ENCODE results near the gene SLC6A12. TPM values are rescaled to one million over a fixed set of nuclear protein-coding genes. Genes with fewer than 3 reads are reported as not detected.

SLC6A12 gene
- total RNA-seq, 6 donors from 2014 or later = 2.4 to 11.2 (median 7.0) TPM

- TF ChIP-seq EP300 (IDR thresholded peaks at IDR 0.05) (no peak), POLR2A (IDR thresholded peaks at IDR 0.05) (no peak), POLR2AphosphoS5 (IDR thresholded peaks at IDR 0.05) (no peak)
- TF ChIP-seq, protein P1, sequence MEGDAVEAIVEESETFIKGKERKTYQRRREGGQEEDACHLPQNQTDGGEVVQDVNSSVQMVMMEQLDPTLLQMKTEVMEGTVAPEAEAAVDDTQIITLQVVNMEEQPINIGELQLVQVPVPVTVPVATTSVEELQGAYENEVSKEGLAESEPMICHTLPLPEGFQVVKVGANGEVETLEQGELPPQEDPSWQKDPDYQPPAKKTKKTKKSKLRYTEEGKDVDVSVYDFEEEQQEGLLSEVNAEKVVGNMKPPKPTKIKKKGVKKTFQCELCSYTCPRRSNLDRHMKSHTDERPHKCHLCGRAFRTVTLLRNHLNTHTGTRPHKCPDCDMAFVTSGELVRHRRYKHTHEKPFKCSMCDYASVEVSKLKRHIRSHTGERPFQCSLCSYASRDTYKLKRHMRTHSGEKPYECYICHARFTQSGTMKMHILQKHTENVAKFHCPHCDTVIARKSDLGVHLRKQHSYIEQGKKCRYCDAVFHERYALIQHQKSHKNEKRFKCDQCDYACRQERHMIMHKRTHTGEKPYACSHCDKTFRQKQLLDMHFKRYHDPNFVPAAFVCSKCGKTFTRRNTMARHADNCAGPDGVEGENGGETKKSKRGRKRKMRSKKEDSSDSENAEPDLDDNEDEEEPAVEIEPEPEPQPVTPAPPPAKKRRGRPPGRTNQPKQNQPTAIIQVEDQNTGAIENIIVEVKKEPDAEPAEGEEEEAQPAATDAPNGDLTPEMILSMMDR (IDR thresholded peaks at IDR 0.05) = no peak
- DNase-seq = no peak
- Histone ChIP-seq H3K9me3 (no peaks in the 10 kb centered on the region), H3K36me3 (no peaks in the 10 kb centered on the region), H3K27ac (no peak overlapping the region), H3K4me3 (no peak overlapping the region), H3K4me1 (peaks cover 0 to 5% (median 2%) of the 10 kb centered on the region in 4 donors), H3K27me3 (no peaks in the 10 kb centered on the region)
- no peak for ATAC-seq (ENCODE audit: low FRiP score in 2 of 2)
- WGBS, 2 donors = 78 to 81% methylated on average over 6 to 7 of the region's 7 CpGs
Observed at GRCh38 chr12:194276-194675, 19.7 kb downstream of the SLC6A12 start.

- Histone ChIP-seq H3K27ac (no peak overlapping the region), H3K36me3 (no peaks in the 10 kb centered on the region), H3K27me3 (no peaks in the 10 kb centered on the region), H3K9me3 (no peaks in the 10 kb centered on the region), H3K4me1 (peaks cover 5 to 15% (median 7%) of the 10 kb centered on the region in 4 donors), H3K4me3 (no peak overlapping the region)
- DNase-seq = no peak
- ATAC-seq (ENCODE audit: low FRiP score in 2 of 2) = no peak
- no peak for TF ChIP-seq EP300 (IDR thresholded peaks at IDR 0.05)
- TF ChIP-seq POLR2AphosphoS5 (IDR thresholded peaks at IDR 0.05) = no peak
- WGBS, 2 donors = 44 to 47% methylated on average over 7 to 10 of the region's 10 CpGs
Observed at GRCh38 chr12:193261-193660, 20.7 kb downstream of the SLC6A12 start.

DNA sequence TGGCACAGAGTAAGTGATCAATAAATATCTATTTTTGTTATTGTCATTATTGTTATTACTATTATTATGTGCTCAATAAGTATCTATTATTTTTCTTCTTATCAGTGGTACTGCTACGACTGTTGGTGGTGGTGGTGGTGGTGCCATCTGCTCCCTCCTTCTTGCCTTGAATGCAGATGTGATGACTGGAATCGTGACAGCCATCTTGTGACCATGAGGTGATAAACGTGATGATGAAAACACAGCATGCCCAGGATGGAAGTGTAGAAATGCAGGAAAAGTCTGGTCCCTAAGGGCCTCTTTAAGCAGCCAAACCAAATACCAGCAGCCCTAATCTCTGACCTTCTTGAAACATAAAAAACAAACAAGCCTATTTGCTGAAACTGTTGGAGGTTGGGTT, 22.4 kb downstream of the SLC6A12 start:
- H3K4me1 ChIP-seq = peaks cover 5 to 18% (median 7%) of the 10 kb centered on the region in 4 donors
- H3K36me3 ChIP-seq = no peaks in the 10 kb centered on the region
- DNase-seq = no peak
- 71 to 79% methylated on average over 3 of the region's 3 CpGs for WGBS, 2 donors
- no peaks in the 10 kb centered on the region for H3K9me3 ChIP-seq
- H3K4me3 ChIP-seq = no peak overlapping the region
- no peak overlapping the region for H3K27ac ChIP-seq
- ATAC-seq (ENCODE audit: low FRiP score in 2 of 2) = no peak
- TF ChIP-seq, protein P1 (IDR thresholded peaks at IDR 0.05) = no peak
- TF ChIP-seq POLR2AphosphoS5 (IDR thresholded peaks at IDR 0.05) (no peak), POLR2A (IDR thresholded peaks at IDR 0.05) (no peak), EP300 (IDR thresholded peaks at IDR 0.05) (no peak)
- no peaks in the 10 kb centered on the region for H3K27me3 ChIP-seq

DNA sequence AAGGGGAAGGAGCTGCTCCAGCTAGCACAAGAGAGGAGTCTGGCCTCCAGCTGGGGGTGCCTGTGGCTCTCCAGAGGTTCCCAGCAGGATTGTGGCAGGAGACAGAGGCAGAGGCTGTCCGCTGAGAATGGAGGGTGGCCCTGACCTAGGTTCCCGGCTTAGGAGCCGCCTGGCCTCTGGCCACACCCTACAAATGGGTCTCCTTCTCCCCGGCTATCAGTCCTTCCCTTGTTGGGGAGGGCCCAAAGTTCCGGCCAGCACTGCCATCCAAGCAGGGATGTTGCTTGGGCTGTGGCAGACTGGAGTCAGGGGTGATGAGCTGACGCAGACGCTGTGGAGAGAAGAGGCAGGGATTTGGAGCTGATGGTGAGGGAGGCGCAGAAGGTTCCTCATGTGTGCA, 23.1 kb downstream of the SLC6A12 start:
- Histone ChIP-seq H3K27me3 (no peaks in the 10 kb centered on the region), H3K9me3 (no peaks in the 10 kb centered on the region), H3K4me1 (peaks cover 5 to 18% (median 7%) of the 10 kb centered on the region in 4 donors), H3K27ac (no peak overlapping the region), H3K4me3 (no peak overlapping the region), H3K36me3 (no peaks in the 10 kb centered on the region)
- TF ChIP-seq POLR2AphosphoS5 (IDR thresholded peaks at IDR 0.05) (no peak), POLR2A (IDR thresholded peaks at IDR 0.05) (no peak), EP300 (IDR thresholded peaks at IDR 0.05) (no peak)
- TF ChIP-seq, protein P1 (IDR thresholded peaks at IDR 0.05) = no peak
- DNase-seq = no peak
- 87 to 91% methylated on average over 5 to 8 of the region's 8 CpGs for WGBS, 2 donors
- no peak for ATAC-seq (ENCODE audit: low FRiP score in 2 of 2)

DNA sequence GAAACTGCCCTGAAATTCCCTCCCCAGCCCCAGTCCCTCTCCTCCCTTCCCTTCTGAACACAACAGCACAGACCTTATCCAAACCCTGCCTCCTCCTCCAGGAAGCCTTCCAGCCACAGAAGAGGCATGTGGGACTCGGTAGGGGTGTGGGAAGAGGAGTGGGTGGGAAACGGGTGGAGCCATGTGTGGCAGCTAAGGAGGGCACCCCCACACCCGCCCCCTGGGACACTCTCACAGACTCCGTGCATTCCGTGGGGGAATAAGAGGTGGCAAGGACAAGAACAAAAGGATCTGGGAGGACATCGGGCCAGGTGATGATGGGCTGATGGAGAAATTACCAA, 24.4 kb downstream of the SLC6A12 start:
- no peak for DNase-seq
- H3K4me3 ChIP-seq = no peak overlapping the region
- 71 to 74% methylated on average over 6 of the region's 6 CpGs for WGBS, 2 donors
- H3K36me3 ChIP-seq = no peaks in the 10 kb centered on the region
- peaks cover 5 to 18% (median 7%) of the 10 kb centered on the region in 4 donors for H3K4me1 ChIP-seq
- ATAC-seq (ENCODE audit: low FRiP score in 2 of 2) = no peak
- H3K27ac ChIP-seq = no peak overlapping the region
- no peaks in the 10 kb centered on the region for H3K27me3 ChIP-seq
- TF ChIP-seq, protein P1 (IDR thresholded peaks at IDR 0.05) = no peak
- no peak for TF ChIP-seq EP300 (IDR thresholded peaks at IDR 0.05)
- no peak for TF ChIP-seq POLR2AphosphoS5 (IDR thresholded peaks at IDR 0.05)
- no peak for TF ChIP-seq POLR2A (IDR thresholded peaks at IDR 0.05)
- H3K9me3 ChIP-seq = no peaks in the 10 kb centered on the region
